Lung (tissue), 12 donors: ENCODE data around the gene TLCD1. TPM values are rescaled to one million over a fixed set of nuclear protein-coding genes. Genes with fewer than 3 reads are reported as not detected.

Source experiments
- ATAC-seq: fragments of 200-7000 bp; cut with Tn5 transposase; one replicate; pipeline ENCODE4 v1.9.1; 2020; ENCODE audit warnings: moderate number of reproducible peaks; ENCODE audit not compliant: insufficient read depth, low FRiP score
- DNase-seq, 3 donors: peaks; one replicate each; pipeline ENCODE4 v3.0.0-alpha.2; 2013 to 2017
- H3K27ac ChIP-seq, 2 donors: one replicate each; pipeline ENCODE4 v1.5.1; 2013; ENCODE audit warnings: mild to moderate bottlenecking in 2 of 2, moderate library complexity in 2 of 2, control low read depth in 1 of 2, inconsistent platforms in 1 of 2, low read depth in 1 of 2, low read length in 1 of 2
- H3K27me3 ChIP-seq, 3 donors: one replicate each; pipeline ENCODE4 v1.5.1; 2013; ENCODE audit warnings: low read length in 2 of 3; ENCODE audit not compliant: control insufficient read depth in 3 of 3, insufficient read depth in 3 of 3
- H3K36me3 ChIP-seq, 4 donors: one replicate each; pipeline ENCODE4 v1.5.1; 2013; ENCODE audit warnings: low read length in 4 of 4, mild to moderate bottlenecking in 1 of 4, moderate library complexity in 1 of 4; ENCODE audit not compliant: control insufficient read depth in 4 of 4, insufficient read depth in 4 of 4
- H3K4me1 ChIP-seq, 5 donors: one replicate each; pipeline ENCODE4 v1.5.1; 2013; ENCODE audit warnings: low read length in 5 of 5, mild to moderate bottlenecking in 2 of 5, moderate library complexity in 1 of 5; ENCODE audit not compliant: control insufficient read depth in 5 of 5, insufficient read depth in 5 of 5
- H3K4me3 ChIP-seq: one replicate; pipeline ENCODE4 v1.5.1; 2013; ENCODE audit warnings: mild to moderate bottlenecking, control low read depth, moderate library complexity
- H3K9ac ChIP-seq, 2 donors: one replicate each; pipeline ENCODE4 v1.5.1; 2013; ENCODE audit warnings: low read length in 2 of 2, control low read depth in 1 of 2; ENCODE audit not compliant: insufficient read depth in 1 of 2
- H3K9me3 ChIP-seq, 4 donors: one replicate each; pipeline ENCODE4 v1.5.1; 2013; ENCODE audit warnings: low read length in 3 of 4, mild to moderate bottlenecking in 1 of 4, moderate library complexity in 1 of 4; ENCODE audit not compliant: control insufficient read depth in 4 of 4, insufficient read depth in 3 of 4
- CTCF ChIP-seq: IDR thresholded peaks from 2 replicates; pipeline ENCODE4 v1.5.1; 2012; ENCODE audit warnings: mild to moderate bottlenecking; ENCODE audit errors: control extremely low read depth, extremely low read depth
- WGBS, 2 donors: extraction: QIAGEN DNeasy Blood & Tissue Kit; methylation state at CpG; one replicate each; pipeline ENCODE4 v1.1.7; 2013; 5-methylcytosine and 5-hydroxymethylcytosine counted together
- polyA plus RNA-seq, 2 donors: library from polyadenylated mRNA; stranded (reverse); fragments of 200-250 nt; gene quantifications; one replicate each; pipeline ENCODE4 v1.2.1, GENCODE V29; 2013
- total RNA-seq, 2 donors: library from RNA; depleted of rRNA in 1 of 2; stranded (reverse); fragments of >200 nt in 1 of 2; gene quantifications; one replicate each; pipeline ENCODE4 v1.2.1, GENCODE V29; 2014 to 2021
- donor health status: control.
- donor health status: control.
- donor health status: Bipolar disorder and iron deficiency.
- donor health status: healthy.
- donor health status: DM: yes; HTN: yes; CAD: no.

The TLCD1 gene
- total and polyA plus RNA-seq, 4 donors = 3.8 to 42.0 (median 28.7) TPM

GRCh38 chr17:28705728-28706334, 20.2 kb downstream of the TLCD1 start:
- TF ChIP-seq CTCF = no peak
- H3K36me3 ChIP-seq = peaks cover 9 to 40% (median 17%) of the 10 kb centered on the region in 4 donors
- H3K27ac ChIP-seq = no peak overlapping the region
- no peak overlapping the region for H3K4me3 ChIP-seq
- H3K4me1 ChIP-seq = peaks cover 0 to 5% (median 0%) of the 10 kb centered on the region in 5 donors
- no peak overlapping the region for H3K9ac ChIP-seq
- DNase-seq (no peak), ATAC-seq (no peak)
- H3K9me3 ChIP-seq = no peaks in the 10 kb centered on the region
- WGBS, 2 donors = 88 to 89% methylated on average over 10 of the region's 10 CpGs
- no peaks in the 10 kb centered on the region for H3K27me3 ChIP-seq

GRCh38 chr17:28705074-28705659, 20.9 kb downstream of the TLCD1 start:
- Histone ChIP-seq H3K36me3 (peaks cover 14 to 47% (median 23%) of the 10 kb centered on the region in 4 donors), H3K27me3 (no peaks in the 10 kb centered on the region), H3K4me1 (no peaks in the 10 kb centered on the region), H3K27ac (no peak overlapping the region), H3K9ac (no peak overlapping the region), H3K9me3 (no peaks in the 10 kb centered on the region), H3K4me3 (no peak overlapping the region)
- TF ChIP-seq CTCF = no peak
- WGBS, 2 donors = 84% methylated on average over 5 of the region's 5 CpGs
- ATAC-seq = no peak
- no peak for DNase-seq

- H3K27me3 ChIP-seq = no peaks in the 10 kb centered on the region
- no peak for DNase-seq
- H3K9ac ChIP-seq = no peak overlapping the region
- ATAC-seq = no peak
- no peak overlapping the region for H3K27ac ChIP-seq
- no peaks in the 10 kb centered on the region for H3K4me1 ChIP-seq
- H3K4me3 ChIP-seq = no peak overlapping the region
- peaks cover 22 to 55% (median 29%) of the 10 kb centered on the region in 4 donors for H3K36me3 ChIP-seq
- no peaks in the 10 kb centered on the region for H3K9me3 ChIP-seq
- WGBS, 2 donors = 93 to 95% methylated on average over 14 of the region's 14 CpGs
- no peak for TF ChIP-seq CTCF
Observed at GRCh38 chr17:28704219-28704858, 21.7 kb downstream of the TLCD1 start.
